ENCODE data around the gene GYG1. TPM values are rescaled to one million over a fixed set of nuclear protein-coding genes. Genes with fewer than 3 reads are reported as not detected.

Gene GYG1
- polyA plus RNA-seq, 2 of the 4 experiments (the other 2 are of a cell fraction): 39.6 to 59.8 TPM

- POLR2A ChIA-PET: no interaction called here
- no peak overlapping the region for H3K4me3 ChIP-seq
- H3K9me3 ChIP-seq: peaks cover 13% of the 10 kb centered on the region
- H3K27ac ChIP-seq: no peak overlapping the region
- WGBS (ENCODE audit: missing lambda C conversion rate): 93% methylated on average over 4 of the region's 4 CpGs
- TF ChIP-seq PHF8 (IDR thresholded peaks at IDR 0.05; ENCODE audit: borderline replicate concordance, low read depth) (no peak), KDM5A (IDR thresholded peaks at IDR 0.05) (no peak), E2F6 (IDR thresholded peaks at IDR 0.05; ENCODE audit: borderline replicate concordance, low read depth) (no peak), RARB (CRISPR knock-in tag; IDR thresholded peaks at IDR 0.05) (no peak), ATOH8 (CRISPR knock-in tag; IDR thresholded peaks at IDR 0.05; ENCODE audit: low read depth) (no peak), TP53 (CRISPR knock-in tag; IDR thresholded peaks at IDR 0.05) (no peak), FOSB (CRISPR knock-in tag; IDR thresholded peaks at IDR 0.05) (no peak), ESRRA (IDR thresholded peaks at IDR 0.05; ENCODE audit: borderline replicate concordance, low read length) (no peak), EHMT2 (IDR thresholded peaks at IDR 0.05; ENCODE audit: low read depth) (no peak), MYC (IDR thresholded peaks at IDR 0.05; ENCODE audit: borderline replicate concordance, low read length) (no peak), GATA3 (IDR thresholded peaks at IDR 0.05; ENCODE audit: borderline replicate concordance) (no peak)
- CTCF ChIA-PET: interaction anchor here (0.9 kb wide), 1 partner anchor 19 kb away, joined by 3 read pairs; no protein-coding TSS in a partner anchor
- DNase-seq (ENCODE audit: low read depth in 1 of 2, low spot score in 1 of 2) (no peak), FAIRE-seq (no peak), ATAC-seq (no peak)
- H3K4me2 ChIP-seq: no peak overlapping the region
- no peaks in the 10 kb centered on the region for H3K4me1 ChIP-seq
Observed at GRCh38 chr3:149026718-149027117, 35.4 kb downstream of the GYG1 start.

- no peak for DNase-seq (ENCODE audit: low read depth in 1 of 2, low spot score in 1 of 2)
- CTCF ChIA-PET: no interaction called here
- no peak overlapping the region for H3K27ac ChIP-seq
- TF ChIP-seq POLR2A (IDR thresholded peaks at IDR 0.05; ENCODE audit: low read length): no peak
- no peak for TF ChIP-seq RARB (CRISPR knock-in tag; IDR thresholded peaks at IDR 0.05)
- no peak for TF ChIP-seq HOXB5 (CRISPR knock-in tag; IDR thresholded peaks at IDR 0.05)
- no peak for TF ChIP-seq JUN (IDR thresholded peaks at IDR 0.05)
- no peak for TF ChIP-seq KDM1A (IDR thresholded peaks at IDR 0.05; ENCODE audit: low read depth)
- TF ChIP-seq EHMT2 (IDR thresholded peaks at IDR 0.05; ENCODE audit: low read depth): no peak
- H3K9me3 ChIP-seq: no peaks in the 10 kb centered on the region
- no peak overlapping the region for H3K4me3 ChIP-seq
- no peak overlapping the region for H3K4me2 ChIP-seq
- no peaks in the 10 kb centered on the region for H3K4me1 ChIP-seq
- WGBS (ENCODE audit: missing lambda C conversion rate): 74% methylated on average over 2 of the region's 2 CpGs
- FAIRE-seq: no peak
- ATAC-seq: no peak
- POLR2A ChIA-PET: no interaction called here
Observed at GRCh38 chr3:149031096-149031495, 39.8 kb downstream of the GYG1 start.

- DNase-seq (ENCODE audit: low read depth in 1 of 2, low spot score in 1 of 2) (no peak), FAIRE-seq (no peak), ATAC-seq (no peak)
- ChIA-PET CTCF (no interaction called here), POLR2A (no interaction called here)
- no peak overlapping the region for H3K4me3 ChIP-seq
- H3K4me1 ChIP-seq: peaks cover 3% of the 10 kb centered on the region; the same call in 1 of the 3 replicates
- 91% methylated on average over 4 of the region's 4 CpGs for WGBS (ENCODE audit: missing lambda C conversion rate)
- H3K4me2 ChIP-seq: no peak overlapping the region
- H3K9me3 ChIP-seq: no peaks in the 10 kb centered on the region
- TF ChIP-seq RCOR1 (IDR thresholded peaks at IDR 0.05; ENCODE audit: low read depth, low read length): no peak
- TF ChIP-seq RNF2 (IDR thresholded peaks at IDR 0.05; ENCODE audit: borderline replicate concordance, low read depth): no peak
- no peak for TF ChIP-seq FOXS1 (CRISPR knock-in tag; IDR thresholded peaks at IDR 0.05)
- TF ChIP-seq ESRRA (IDR thresholded peaks at IDR 0.05; ENCODE audit: borderline replicate concordance, low read length): no peak
- TF ChIP-seq NFE2L2 (conservative IDR thresholded peaks at IDR 0.05; ENCODE audit: low read length): no peak
- H3K27ac ChIP-seq: no peak overlapping the region
Observed at GRCh38 chr3:149037684-149038083, 46.3 kb downstream of the GYG1 start.

- ChIA-PET POLR2A (no interaction called here), CTCF (interaction anchor here (1.0 to 1.1 kb wide), 2 partner anchors 9 to 83 kb away, joined by 3 to 6 read pairs; no protein-coding TSS in a partner anchor)
- DNase-seq (ENCODE audit: low read depth in 1 of 2, low spot score in 1 of 2) (no peak), FAIRE-seq (no peak), ATAC-seq (no peak)
- 84% methylated on average over 2 of the region's 2 CpGs for WGBS (ENCODE audit: missing lambda C conversion rate)
- no peak overlapping the region for H3K27ac ChIP-seq
- no peak for TF ChIP-seq ZSCAN20 (CRISPR knock-in tag; IDR thresholded peaks at IDR 0.05)
- TF ChIP-seq USF2 (IDR thresholded peaks at IDR 0.05): no peak
- H3K4me3 ChIP-seq: no peak overlapping the region
- no peaks in the 10 kb centered on the region for H3K9me3 ChIP-seq
- peaks cover 10% of the 10 kb centered on the region; the same call in 1 of the 3 replicates for H3K4me1 ChIP-seq
- no peak overlapping the region for H3K4me2 ChIP-seq
Observed at GRCh38 chr3:149038322-149038721, 47.0 kb downstream of the GYG1 start.
